GM19025 (cell line): ENCODE data around the gene XXYLT1.
A peak's percentile ranks its signal among the peaks of the same experiment; 100 is the strongest.

Experiments
- ATAC-seq: cut with Tn5 transposase; IDR thresholded peaks from one replicate; pipeline ENCODE4 v1.9.1; 2021; ENCODE audit warnings: mild to moderate bottlenecking, low read depth, moderate library complexity; ENCODE audit not compliant: unreplicated experiment

The XXYLT1 gene

GRCh38 chr3:195268576-195269309, 2.2 kb downstream of the XXYLT1 start:
- ATAC-seq = no peak

- no peak for ATAC-seq
Observed at GRCh38 chr3:195267096-195267495, 3.9 kb downstream of the XXYLT1 start.

GRCh38 chr3:195266428-195266827, 4.5 kb downstream of the XXYLT1 start:
- no peak for ATAC-seq

GRCh38 chr3:195265363-195265976, 5.5 kb downstream of the XXYLT1 start:
- ATAC-seq = no peak

- ATAC-seq = no peak
Observed at GRCh38 chr3:195263925-195264600, 6.9 kb downstream of the XXYLT1 start.

- ATAC-seq = no peak
Observed at GRCh38 chr3:195263193-195263924, 7.6 kb downstream of the XXYLT1 start.

GRCh38 chr3:195261925-195262324, 9.0 kb downstream of the XXYLT1 start:
- ATAC-seq = no peak

- ATAC-seq = peak; percentile 2
Observed at GRCh38 chr3:195260280-195260905, 10.6 kb downstream of the XXYLT1 start.

GRCh38 chr3:195259475-195260279, 11.3 kb downstream of the XXYLT1 start:
- ATAC-seq = peak; percentile 64

GRCh38 chr3:195259154-195259474, 11.8 kb downstream of the XXYLT1 start:
- no peak for ATAC-seq

- ATAC-seq = no peak
Observed at GRCh38 chr3:195258449-195259153, 12.4 kb downstream of the XXYLT1 start.

- ATAC-seq = no peak
Observed at GRCh38 chr3:195257454-195258448, 13.2 kb downstream of the XXYLT1 start.

GRCh38 chr3:195256639-195257453, 14.1 kb downstream of the XXYLT1 start:
- ATAC-seq = no peak

GRCh38 chr3:195255571-195256501, 15.1 kb downstream of the XXYLT1 start:
- ATAC-seq = no peak

GRCh38 chr3:195255176-195255500, 15.8 kb downstream of the XXYLT1 start:
- ATAC-seq = no peak

- no peak for ATAC-seq
Observed at GRCh38 chr3:195254454-195255175, 16.3 kb downstream of the XXYLT1 start.
